B cell (primary cell): ENCODE results near the gene EPX. TPM values are rescaled to one million over a fixed set of nuclear protein-coding genes. Genes with fewer than 3 reads are reported as not detected.

ENCODE experiments used
- ATAC-seq: fragments of 200-7000 bp; cut with Tn5 transposase; one replicate; pipeline ENCODE4 v1.10.0; 2021; ENCODE audit warnings: low read depth, mild to moderate bottlenecking, moderate number of reproducible peaks, moderate library complexity
- CTCF ChIA-PET: fragments of 350-600 bp; sonication (Branson Sonifier 250); formaldehyde crosslinking; loops from one replicate; lab custom pipeline; 2021; ENCODE audit warnings: antibody characterized with exemption, inconsistent platforms; lab: Charles Lee
- POLR2A ChIA-PET: fragments of 350-600 bp; sonication (Branson Sonifier 250); formaldehyde crosslinking; loops from one replicate; lab custom pipeline; 2021; ENCODE audit warnings: antibody characterized with exemption; lab: Charles Lee
- DNase-seq: peaks from one replicate; pipeline ENCODE4 v3.0.0; 2013
- H2AFZ ChIP-seq: 2 replicates; pipeline ENCODE4 v1.6.1; 2012; ENCODE audit warnings: mild to moderate bottlenecking, low read depth, low read length; ENCODE audit not compliant: insufficient read depth, poor library complexity, severe bottlenecking
- H3K27ac ChIP-seq, 2 donors: 1 replicate in 1 of 2; 2 replicates in 1 of 2; pipeline ENCODE4 v1.5.1; 2012 to 2013; ENCODE audit warnings: low read length in 2 of 2, mild to moderate bottlenecking in 2 of 2, moderate library complexity in 1 of 2
- H3K27me3 ChIP-seq, 4 experiments: fragments of 200-600 bp in 1 of 4; sonication (generic) in 1 of 4; replicated peaks in 1 of 4; 1 replicate in 2 of 4; 2 replicates in 2 of 4; pipeline versions ENCODE4 v1.6.1 to v1.7.0; 2013 to 2016; ENCODE audit warnings: low read length in 3 of 4, mild to moderate bottlenecking in 2 of 4, mixed read lengths in 1 of 4, moderate library complexity in 1 of 4; ENCODE audit not compliant: insufficient read depth in 4 of 4, control insufficient read depth in 3 of 4; ENCODE audit errors: control extremely low read depth in 1 of 4
- H3K36me3 ChIP-seq, 2 experiments: replicated peaks in 1 of 2; 1 replicate in 1 of 2; 2 replicates in 1 of 2; pipeline versions ENCODE4 v1.6.1 to v1.7.1; 2013; ENCODE audit warnings: low read length in 1 of 2; ENCODE audit not compliant: insufficient read depth in 2 of 2, control insufficient read depth in 1 of 2; ENCODE audit errors: control extremely low read depth in 1 of 2, extremely low read depth in 1 of 2
- H3K4me1 ChIP-seq, 2 donors: fragments of 200-600 bp in 1 of 2; sonication (generic) in 1 of 2; 1 replicate in 1 of 2; 2 replicates in 1 of 2; pipeline versions ENCODE4 v1.5.1 to v1.6.1; 2013 to 2017; ENCODE audit warnings: low read length in 2 of 2; ENCODE audit not compliant: control insufficient read depth in 2 of 2, insufficient read depth in 2 of 2
- H3K4me2 ChIP-seq: replicated peaks from 2 replicates; pipeline ENCODE3; 2012; ENCODE audit warnings: mild to moderate bottlenecking, low read depth, low read length; ENCODE audit not compliant: poor library complexity, severe bottlenecking
- H3K4me3 ChIP-seq, 5 experiments: fragments of 200-600 bp in 1 of 5; sonication (generic) in 1 of 5; 1 replicate in 3 of 5; 2 replicates in 2 of 5; pipeline versions ENCODE4 v1.5.1 to v1.7.0; 2011 to 2016; ENCODE audit warnings: low read length in 4 of 5, mild to moderate bottlenecking in 4 of 5, low read depth in 2 of 5, control low read depth in 1 of 5, moderate library complexity in 1 of 5; ENCODE audit not compliant: insufficient read depth in 1 of 5; ENCODE audit errors: control extremely low read depth in 1 of 5, extremely low read depth in 1 of 5
- H3K79me2 ChIP-seq: fragments of 200-600 bp; sonication (generic); one replicate; pipeline ENCODE4 v1.6.0; 2016; ENCODE audit warnings: low read length; ENCODE audit not compliant: control insufficient read depth, insufficient read depth
- H3K9ac ChIP-seq: fragments of 200-600 bp; sonication (generic); 2 replicates; pipeline ENCODE4 v1.6.1; 2017; ENCODE audit warnings: mild to moderate bottlenecking, low read length, moderate library complexity
- H3K9me3 ChIP-seq, 3 donors: one replicate each; pipeline versions ENCODE4 v1.6.1 to v1.7.1; 2013; ENCODE audit warnings: low read length in 2 of 3; ENCODE audit not compliant: control insufficient read depth in 2 of 3, insufficient read depth in 1 of 3; ENCODE audit errors: control extremely low read depth in 1 of 3
- H4K20me1 ChIP-seq: 2 replicates; pipeline ENCODE4 v1.6.0; 2012; ENCODE audit warnings: mild to moderate bottlenecking, low read length; ENCODE audit not compliant: insufficient read depth, control insufficient read depth, poor library complexity, severe bottlenecking
- H3K27ac Mint-ChIP-seq: one replicate; pipeline ENCODE4 v1.8.0; 2021; ENCODE audit warnings: mixed read lengths
- H3K27me3 Mint-ChIP-seq: one replicate; pipeline ENCODE4 v1.8.0; 2021; ENCODE audit warnings: mixed read lengths
- H3K4me1 Mint-ChIP-seq: one replicate; pipeline ENCODE4 v1.8.0; 2021; ENCODE audit warnings: mixed read lengths
- H3K4me3 Mint-ChIP-seq: one replicate; pipeline ENCODE4 v1.8.0; 2021; ENCODE audit warnings: mixed read lengths
- H3K9me3 Mint-ChIP-seq: one replicate; pipeline ENCODE4 v1.8.0; 2022; ENCODE audit warnings: mixed read lengths; ENCODE audit not compliant: insufficient read depth
- CTCF ChIP-seq: fragments of 200-600 bp; IDR thresholded peaks from one replicate; pipeline ENCODE4 v1.8.0; 2022; ENCODE audit warnings: antibody characterized with exemption, mild to moderate bottlenecking
- EZH2 ChIP-seq: IDR thresholded peaks from 2 replicates; pipeline ENCODE4 v1.6.1; 2012; ENCODE audit warnings: borderline replicate concordance, low read depth, mild to moderate bottlenecking, moderate library complexity, low read length; ENCODE audit not compliant: insufficient read depth, poor library complexity, severe bottlenecking
- WGBS: methylation state at CpG from one replicate; pipeline ENCODE4 v1.1.5; 2013; ENCODE audit warnings: missing lambda C conversion rate; ENCODE audit not compliant: insufficient coverage; 5-methylcytosine and 5-hydroxymethylcytosine counted together
- intact Hi-C: fragments of 100-400 bp; cut with micrococcal nuclease; formaldehyde crosslinking; loops from one replicate; pipeline ENCODE4 v1.10.0; 2022
- polyA plus RNA-seq: library from polyadenylated mRNA; depleted of rRNA; stranded (reverse); fragments of >200 nt; gene quantifications from 2 replicates; pipeline ENCODE4 v1.2.3, GENCODE V29; 2012
- total RNA-seq, 2 donors: library from RNA; stranded (reverse); fragments of 120-200 nt in 1 of 2; gene quantifications; 1 replicate in 1 of 2; 2 replicates in 1 of 2; pipeline versions ENCODE4 v1.2.3 to v1.2.4, GENCODE V29; 2013 to 2022

The EPX gene
- total and polyA plus RNA-seq, 2 donors (not counting 1 experiment from before 2014, with no cell fraction given): not detected

DNA sequence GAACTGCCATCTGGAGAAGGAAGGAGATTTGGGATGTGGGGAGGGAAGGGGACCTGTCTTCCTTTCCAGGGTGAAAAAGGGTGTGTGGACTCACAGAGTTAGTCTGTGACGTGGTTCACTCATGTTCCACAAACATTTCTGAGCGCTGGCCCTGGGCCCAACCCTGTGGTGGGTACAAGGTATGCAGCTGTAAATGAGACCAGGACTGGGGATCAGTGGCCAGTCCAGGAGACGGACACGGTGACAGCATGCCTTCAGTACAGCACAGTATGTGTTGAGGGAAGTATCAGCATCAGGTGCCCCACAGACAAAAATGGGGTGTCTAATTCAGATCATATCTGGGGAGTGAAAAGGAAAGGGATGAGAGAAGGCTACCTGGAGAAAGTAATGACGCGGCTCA is 5.5 kb upstream of the EPX start:
- Histone ChIP-seq H3K9me3 (no peaks in the 10 kb centered on the region), H3K79me2 (no peaks in the 10 kb centered on the region), H3K4me3 (no peak overlapping the region), H4K20me1 (no peaks in the 10 kb centered on the region), H3K4me1 (peaks cover 9 to 15% of the 10 kb centered on the region in 2 donors), H3K4me2 (no peak overlapping the region), H3K27ac (no peak overlapping the region), H3K9ac (no peak overlapping the region), H3K36me3 (no peaks in the 10 kb centered on the region), H2AFZ (no peak overlapping the region), H3K27me3 (peaks cover 0 to 5% (median 2%) of the 10 kb centered on the region in 4 experiments)
- no peaks in the 10 kb centered on the region for H3K9me3 Mint-ChIP-seq
- DNase-seq: no peak
- WGBS: 99% methylated on average over 6 of the region's 6 CpGs
- no peak overlapping the region for H3K27ac Mint-ChIP-seq
- H3K4me3 Mint-ChIP-seq: no peak overlapping the region
- H3K27me3 Mint-ChIP-seq: peaks cover 25% of the 10 kb centered on the region
- ATAC-seq: no peak
- peaks cover 11% of the 10 kb centered on the region for H3K4me1 Mint-ChIP-seq
- CTCF ChIA-PET: no interaction called here
- TF ChIP-seq EZH2: no peak
- no peak for TF ChIP-seq CTCF
- POLR2A ChIA-PET: no interaction called here
- intact Hi-C loops: no loop called here

GRCh38 chr17:58187675-58188074 is 4.9 kb upstream of the EPX start:
- no peaks in the 10 kb centered on the region for H3K9me3 Mint-ChIP-seq
- H3K4me3 Mint-ChIP-seq: no peak overlapping the region
- Histone ChIP-seq H3K4me1 (peaks cover 9 to 15% of the 10 kb centered on the region in 2 donors), H3K27ac (no peak overlapping the region), H3K4me2 (no peak overlapping the region), H2AFZ (no peak overlapping the region), H3K9ac (no peak overlapping the region), H3K36me3 (no peaks in the 10 kb centered on the region), H4K20me1 (no peaks in the 10 kb centered on the region), H3K27me3 (peaks cover 0 to 5% (median 2%) of the 10 kb centered on the region in 4 experiments), H3K4me3 (no peak overlapping the region), H3K9me3 (no peaks in the 10 kb centered on the region), H3K79me2 (no peaks in the 10 kb centered on the region)
- DNase-seq: no peak
- POLR2A ChIA-PET: no interaction called here
- ATAC-seq: no peak
- H3K27me3 Mint-ChIP-seq: peaks cover 26% of the 10 kb centered on the region
- TF ChIP-seq EZH2: no peak
- no peak for TF ChIP-seq CTCF
- CTCF ChIA-PET: no interaction called here
- H3K4me1 Mint-ChIP-seq: peaks cover 11% of the 10 kb centered on the region
- intact Hi-C loops: no loop called here
- H3K27ac Mint-ChIP-seq: no peak overlapping the region
- 89% methylated on average over 3 of the region's 7 CpGs for WGBS
